ENCODE data around the gene SLIT2.

DNA sequence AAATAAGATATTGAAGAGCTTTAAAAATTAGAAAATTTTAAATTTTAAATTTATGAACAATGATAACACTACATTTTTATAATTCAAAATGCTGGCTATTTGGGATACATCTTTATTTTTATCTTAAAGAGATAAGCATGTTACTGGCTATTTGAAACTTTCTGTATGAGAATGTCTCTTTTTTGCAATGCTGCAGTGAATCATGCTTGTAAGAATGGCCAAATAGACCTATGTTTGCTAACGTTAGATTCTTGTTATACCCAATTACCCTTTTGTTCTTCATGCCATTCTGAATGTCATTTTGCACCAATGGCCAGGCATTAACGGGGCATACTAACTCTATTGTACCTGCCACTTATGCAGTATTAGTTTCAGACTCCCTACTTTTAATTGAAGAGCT, 49.5 kb downstream of the SLIT2 start:
- TF ChIP-seq, protein P1, sequence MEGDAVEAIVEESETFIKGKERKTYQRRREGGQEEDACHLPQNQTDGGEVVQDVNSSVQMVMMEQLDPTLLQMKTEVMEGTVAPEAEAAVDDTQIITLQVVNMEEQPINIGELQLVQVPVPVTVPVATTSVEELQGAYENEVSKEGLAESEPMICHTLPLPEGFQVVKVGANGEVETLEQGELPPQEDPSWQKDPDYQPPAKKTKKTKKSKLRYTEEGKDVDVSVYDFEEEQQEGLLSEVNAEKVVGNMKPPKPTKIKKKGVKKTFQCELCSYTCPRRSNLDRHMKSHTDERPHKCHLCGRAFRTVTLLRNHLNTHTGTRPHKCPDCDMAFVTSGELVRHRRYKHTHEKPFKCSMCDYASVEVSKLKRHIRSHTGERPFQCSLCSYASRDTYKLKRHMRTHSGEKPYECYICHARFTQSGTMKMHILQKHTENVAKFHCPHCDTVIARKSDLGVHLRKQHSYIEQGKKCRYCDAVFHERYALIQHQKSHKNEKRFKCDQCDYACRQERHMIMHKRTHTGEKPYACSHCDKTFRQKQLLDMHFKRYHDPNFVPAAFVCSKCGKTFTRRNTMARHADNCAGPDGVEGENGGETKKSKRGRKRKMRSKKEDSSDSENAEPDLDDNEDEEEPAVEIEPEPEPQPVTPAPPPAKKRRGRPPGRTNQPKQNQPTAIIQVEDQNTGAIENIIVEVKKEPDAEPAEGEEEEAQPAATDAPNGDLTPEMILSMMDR (IDR thresholded peaks at IDR 0.05; ENCODE audit: low read depth, low read length), result no peak
- no peak for TF ChIP-seq EZH2phosphoT487 (IDR thresholded peaks at IDR 0.05; ENCODE audit: low read depth)

All from OCI-LY3 (cell line).